OCI-LY7 (cell line): ENCODE measurements around the gene TMEM217.

Source experiments
- CTCF ChIP-seq: fragments of 200-600 bp; sonication (generic); conservative IDR thresholded peaks from 2 replicates; pipeline ENCODE4 v1.5.1; 2014; ENCODE audit warnings: mild to moderate bottlenecking, antibody characterized with exemption, low read length, moderate library complexity, mixed read lengths
- EZH2phosphoT487 ChIP-seq: fragments of 200-600 bp; sonication (generic); IDR thresholded peaks from 2 replicates; pipeline ENCODE4 v1.6.1; 2018; ENCODE audit warnings: low read depth, borderline replicate concordance, mild to moderate bottlenecking, mixed run types, antibody characterized with exemption, low read length, moderate library complexity, mixed read lengths

- TF ChIP-seq CTCF (no peak), EZH2phosphoT487 (no peak)
Measured at GRCh38 chr6:37241131-37241530, 16.8 kb downstream of the TMEM217 start.
